ENCODE measurements around the gene ADAMTSL2.
A peak's percentile ranks its signal among the peaks of the same experiment; 100 is the strongest.

ADAMTSL2 gene

GRCh38 chr9:133518706-133519449, 15.6 kb upstream of the ADAMTSL2 start:
- no peak for DNase-seq

GRCh38 chr9:133519693-133520092, 14.8 kb upstream of the ADAMTSL2 start:
- DNase-seq = no peak

DNA sequence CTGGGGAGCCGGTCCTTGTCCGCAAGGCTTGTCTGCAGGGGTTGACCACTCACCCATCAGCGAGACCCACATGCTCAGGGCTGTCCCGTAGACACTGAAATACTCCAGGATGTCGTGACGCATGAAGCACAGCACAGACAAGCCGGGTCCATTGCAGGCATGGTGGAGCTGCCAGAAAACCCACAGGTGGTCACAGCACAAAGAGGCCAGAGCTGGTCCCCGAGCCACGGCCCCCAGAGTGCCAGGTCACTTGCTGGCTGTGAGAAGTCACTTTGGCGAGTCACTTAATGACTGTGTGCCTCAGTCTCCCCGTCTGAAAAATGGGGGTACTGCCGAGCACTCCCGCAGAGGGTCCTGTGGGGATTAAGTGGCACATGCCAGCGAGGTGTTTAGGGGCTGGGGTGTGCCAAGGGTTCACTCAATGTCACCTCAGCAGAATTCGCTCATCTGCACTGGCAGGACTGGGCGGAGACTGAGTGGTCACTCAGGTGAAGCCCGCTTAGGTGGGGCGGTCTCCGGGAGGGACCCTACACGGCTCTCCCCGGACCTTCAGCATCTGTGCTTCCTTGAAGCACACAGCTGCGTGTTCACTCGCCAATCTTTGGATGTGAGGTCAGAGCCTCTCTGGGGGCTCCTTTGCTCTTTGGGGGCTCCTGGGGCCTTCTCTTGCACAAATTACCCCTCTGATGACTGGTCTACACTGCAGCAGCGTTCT, 14.2 kb upstream of the ADAMTSL2 start:
- no peak for DNase-seq

DNA sequence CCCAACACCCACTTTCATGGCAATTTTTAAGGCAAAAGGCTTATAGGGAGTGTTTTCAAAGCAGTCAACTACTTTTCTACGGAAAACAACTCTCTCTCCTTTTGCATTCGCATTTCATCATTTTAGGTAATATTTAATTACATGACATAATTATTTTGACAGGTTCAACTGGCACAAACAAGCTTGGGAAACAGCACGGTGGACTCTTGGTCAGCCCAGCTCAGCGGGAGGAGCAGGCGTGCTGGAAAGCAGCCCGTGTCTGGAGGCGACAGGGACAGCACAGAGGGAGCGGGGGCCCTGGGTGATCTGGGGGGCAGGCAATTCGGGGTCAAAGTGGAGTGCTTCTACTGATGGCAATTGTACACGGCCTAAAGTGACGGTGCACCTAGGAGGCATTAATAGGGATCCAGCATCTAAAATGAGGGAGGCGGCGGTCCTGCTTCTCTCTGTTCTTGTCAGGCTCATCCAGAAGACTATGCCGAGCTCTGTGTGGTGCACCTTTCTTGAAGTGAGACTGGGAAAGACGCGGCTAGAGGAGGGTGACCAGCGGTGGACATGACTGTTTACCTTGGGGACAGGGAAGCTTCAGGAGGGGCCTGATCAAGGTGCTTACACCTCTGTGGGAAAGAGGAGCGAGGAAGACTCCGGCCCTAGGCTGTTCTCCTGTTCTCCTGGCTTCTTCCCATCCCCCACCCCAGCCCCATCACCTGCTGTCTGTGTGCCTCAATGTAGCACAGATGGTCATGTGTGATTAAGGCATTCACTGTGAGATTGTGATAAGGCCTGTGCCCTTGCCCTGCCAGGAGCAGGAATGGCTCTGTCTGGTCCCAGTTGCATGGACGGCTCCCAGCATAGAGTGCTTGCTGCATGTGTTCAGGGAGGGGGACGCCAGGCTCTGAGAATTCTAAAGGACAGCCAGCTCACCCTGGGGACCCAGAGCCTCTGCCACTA, 13.1 kb upstream of the ADAMTSL2 start:
- no peak for DNase-seq

DNA sequence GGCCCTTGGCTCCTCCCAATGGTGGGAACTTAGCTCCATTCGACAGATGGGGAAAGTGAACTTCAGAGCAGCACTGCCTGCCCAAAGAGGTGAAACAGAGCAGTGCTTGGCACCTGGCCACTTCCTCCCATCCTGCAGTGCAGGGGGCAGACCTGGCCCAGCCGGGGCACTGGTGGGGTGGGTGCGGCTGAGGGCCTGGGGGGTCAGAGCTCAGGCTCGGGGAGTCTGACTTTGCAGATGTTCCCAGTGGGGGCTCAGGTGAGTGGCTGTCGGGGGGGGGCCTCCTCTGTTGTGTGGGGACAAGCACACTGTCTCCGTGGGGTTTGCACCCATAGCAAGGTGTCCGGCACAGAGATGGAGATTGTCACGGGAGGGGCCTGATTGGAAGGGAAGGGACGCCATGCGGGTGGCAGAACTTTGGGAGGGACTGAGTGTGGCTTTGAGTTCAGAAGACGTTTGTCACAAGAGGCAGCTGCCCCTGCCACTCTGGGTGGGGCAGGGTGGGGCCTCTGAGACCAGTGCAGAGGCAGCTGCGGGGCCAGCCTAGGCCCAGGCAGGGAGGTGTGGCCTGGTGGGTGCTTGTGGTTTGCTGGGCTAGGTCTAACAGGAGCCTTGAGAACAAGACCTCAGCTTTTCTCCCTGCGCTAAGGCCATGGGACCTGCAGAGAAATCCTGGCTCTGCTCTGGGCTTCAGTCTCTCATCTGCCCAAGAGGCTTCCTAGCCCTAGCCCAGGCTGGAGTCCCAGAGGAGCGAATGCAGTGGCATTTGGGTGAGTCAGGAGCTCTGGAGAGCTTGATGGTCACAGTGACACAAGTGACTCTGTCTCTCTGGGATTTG, 12.2 kb upstream of the ADAMTSL2 start:
- DNase-seq = no peak

GRCh38 chr9:133523106-133523505, 11.4 kb upstream of the ADAMTSL2 start:
- DNase-seq = no peak

- no peak for DNase-seq
Observed at GRCh38 chr9:133524146-133524545, 10.4 kb upstream of the ADAMTSL2 start.

DNA sequence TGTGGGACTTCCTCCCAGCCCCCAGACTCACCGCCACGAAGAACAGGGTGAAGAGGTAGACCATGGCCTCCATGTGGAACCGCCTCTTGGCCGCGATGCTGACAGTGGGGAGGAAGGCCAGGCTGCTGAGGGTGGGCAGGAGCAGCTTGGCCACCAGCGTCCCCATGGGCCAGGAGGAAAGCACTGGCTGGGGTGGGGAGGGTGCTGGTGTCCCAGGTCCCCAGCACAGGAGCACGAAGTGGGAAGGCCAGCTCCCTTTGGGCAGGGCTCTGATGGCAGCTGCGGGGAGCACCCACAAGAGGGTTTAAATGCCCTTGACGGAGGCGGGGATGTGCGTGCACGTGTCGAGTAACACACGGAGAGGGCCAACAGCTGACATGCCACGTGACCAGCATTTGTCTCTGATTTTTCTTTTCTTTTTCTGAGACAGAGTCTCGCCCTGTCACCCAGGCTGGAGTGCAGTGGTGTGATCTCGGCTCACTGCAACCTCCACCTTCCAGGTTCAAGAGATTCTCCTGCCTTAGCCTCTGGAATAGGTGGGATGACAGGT, 9.8 kb upstream of the ADAMTSL2 start, which contains the start of gene MYMK:
Gene MYMK (minus strand): TSS at position 281 of the 550 bp plus-strand sequence. CDS start 115 bp downstream, at position 166.
- no peak for DNase-seq

DNA sequence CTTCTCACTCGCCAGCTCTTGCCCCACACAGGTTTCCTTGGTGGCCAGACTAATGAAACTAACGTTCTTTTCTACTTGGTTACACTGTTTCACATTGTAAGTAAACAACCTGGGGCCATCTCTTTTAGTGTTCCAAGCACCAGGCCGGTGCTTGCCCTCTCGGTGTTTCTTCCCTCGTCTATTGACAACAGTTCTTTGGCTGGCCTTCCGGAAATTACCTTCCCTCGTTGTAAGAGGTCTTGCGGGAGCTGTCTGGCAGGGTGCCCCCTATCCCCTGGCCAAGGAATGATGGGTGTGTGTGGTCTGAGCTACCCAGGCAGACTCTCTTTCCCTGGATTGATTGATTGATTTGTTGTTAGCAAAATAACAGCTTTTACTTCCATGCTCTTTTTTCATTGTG, 8.8 kb upstream of the ADAMTSL2 start:
- no peak for DNase-seq

DNA sequence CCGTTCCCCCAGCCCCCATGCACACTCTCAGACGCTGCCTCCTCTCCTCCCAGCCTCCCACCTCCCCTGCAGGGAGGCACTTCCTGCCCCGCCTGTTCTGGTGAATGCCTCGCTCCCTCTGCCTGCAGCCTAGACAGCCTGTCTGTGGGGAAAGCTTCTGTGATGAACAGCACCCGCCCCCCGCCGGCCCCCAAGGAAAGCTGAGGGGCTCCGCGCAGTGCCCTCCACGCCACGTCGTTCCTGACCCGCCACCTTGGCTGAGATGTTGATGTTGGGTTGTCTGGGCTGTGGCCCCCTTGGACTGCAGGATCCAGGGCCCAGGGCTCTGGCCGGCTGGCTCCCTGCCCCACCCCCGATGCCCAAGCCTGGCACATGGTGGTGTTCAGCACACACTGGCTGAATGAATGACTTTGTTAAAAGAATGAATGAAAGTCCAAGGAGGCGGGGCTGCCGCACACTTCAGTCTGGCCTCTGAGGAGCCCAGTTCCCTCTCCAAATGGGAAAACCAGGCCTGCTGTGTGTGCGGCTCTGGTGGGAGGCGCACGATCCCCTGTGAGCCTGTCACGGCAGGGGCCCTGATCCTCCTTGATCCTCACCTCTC, 7.7 kb upstream of the ADAMTSL2 start:
- no peak for DNase-seq

GRCh38 chr9:133527444-133527920, 7.0 kb upstream of the ADAMTSL2 start:
- DNase-seq = no peak

GRCh38 chr9:133528001-133528875, 6.3 kb upstream of the ADAMTSL2 start:
- no peak for DNase-seq

- DNase-seq = no peak
Observed at GRCh38 chr9:133528876-133529241, 5.6 kb upstream of the ADAMTSL2 start.

DNA sequence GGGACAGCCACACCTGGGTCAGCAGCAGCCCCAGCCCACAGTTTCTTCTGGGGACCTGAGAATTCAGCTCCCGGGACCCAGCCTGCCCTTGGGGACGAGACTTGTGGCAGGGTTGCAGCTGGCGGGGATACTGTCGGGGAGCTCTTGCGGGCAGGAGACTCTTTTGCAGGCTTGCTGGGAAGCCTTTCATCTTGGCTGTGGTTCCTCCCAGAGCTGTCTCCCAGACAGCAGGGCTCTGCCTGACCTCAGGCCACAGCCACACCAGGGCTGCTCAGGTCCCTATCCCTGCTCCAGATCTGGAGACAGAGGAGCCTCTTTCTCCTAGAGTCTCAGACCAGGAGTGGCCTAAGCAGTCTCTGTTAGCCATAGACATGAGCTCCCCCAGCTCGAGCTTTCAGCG, 5.0 kb upstream of the ADAMTSL2 start:
- no peak for DNase-seq

DNA sequence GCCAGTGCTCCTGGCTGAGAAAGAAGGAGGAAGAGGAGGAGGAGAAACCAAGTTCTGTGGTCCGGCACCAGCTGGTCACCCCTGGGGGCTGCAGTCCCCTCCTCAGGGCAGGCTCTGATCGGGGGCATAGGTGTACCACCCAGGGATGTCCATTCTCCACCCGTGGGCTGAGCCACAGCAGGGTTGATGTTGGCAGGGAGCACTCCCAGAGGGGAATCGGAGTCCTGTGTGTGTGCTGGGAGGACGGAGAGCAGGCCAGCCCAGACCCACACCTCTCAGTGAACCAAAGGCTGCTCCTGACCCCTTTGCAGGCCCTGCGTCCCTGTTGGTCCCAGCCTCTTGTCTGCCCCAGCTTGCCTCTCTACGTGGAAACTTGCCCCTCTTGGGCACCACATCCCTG, 4.6 kb upstream of the ADAMTSL2 start:
- DNase-seq = no peak

- no peak for DNase-seq
Observed at GRCh38 chr9:133531293-133531692, 3.2 kb upstream of the ADAMTSL2 start.

- peak; percentile 23 for DNase-seq
Observed at GRCh38 chr9:133532937-133533668, 1.4 kb upstream of the ADAMTSL2 start.

DNA sequence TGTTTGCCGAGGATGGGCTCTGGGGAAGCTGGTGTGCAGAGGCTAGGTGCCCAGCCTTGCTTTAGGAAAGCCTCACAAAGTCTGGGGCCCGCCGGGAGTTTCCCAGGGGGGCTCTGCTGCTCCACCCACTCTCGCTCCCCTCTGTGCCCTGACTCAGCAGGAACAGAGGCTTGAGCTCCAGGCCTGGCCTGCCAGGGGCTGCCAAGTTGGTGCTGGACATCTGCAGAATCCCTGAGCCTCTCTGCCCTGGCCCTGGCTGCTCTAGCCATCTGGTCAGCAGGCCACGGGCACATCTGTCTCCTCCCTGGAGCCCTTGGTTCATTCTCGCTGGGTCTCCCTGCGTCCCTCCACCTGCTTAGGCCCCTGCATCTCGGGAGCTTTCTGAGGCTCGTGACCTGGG, 647 bp upstream of the ADAMTSL2 start:
- no peak for DNase-seq

- DNase-seq = no peak
Observed at GRCh38 chr9:133535306-133535877, 888 bp downstream of the ADAMTSL2 start.
